Gastroesophageal sphincter (tissue), 4 donors: ENCODE results near the gene SINHCAF. TPM values are rescaled to one million over a fixed set of nuclear protein-coding genes. Genes with fewer than 3 reads are reported as not detected.
"Not testable (repeated sequence)": the region's sequence is repeated elsewhere in the genome, so short reads cannot be mapped to it uniquely, and the experiment has no call there.

Experiments
- ATAC-seq: fragments of 150-250 bp; one replicate; pipeline ENCODE4 v1.9.1; 2016; ENCODE audit warnings: mild to moderate bottlenecking, moderate library complexity
- H3K27ac ChIP-seq, 4 donors: fragments of 200-600 bp; sonication (generic) in 3 of 4; 1 replicate in 3 of 4; 2 replicates in 1 of 4; pipeline ENCODE4 v1.5.1; 2016 to 2019
- H3K27me3 ChIP-seq: fragments of 200-600 bp; sonication (generic); one replicate; pipeline ENCODE4 v1.5.1; 2019
- H3K36me3 ChIP-seq, 2 donors: fragments of 200-600 bp; sonication (generic); one replicate each; pipeline ENCODE4 v1.5.1; 2019; ENCODE audit warnings: control low read depth in 1 of 2
- H3K4me1 ChIP-seq, 3 donors: fragments of 200-600 bp; sonication (generic); 1 replicate in 2 of 3; 2 replicates in 1 of 3; pipeline ENCODE4 v1.5.1; 2016 to 2019; ENCODE audit warnings: control low read depth in 2 of 3
- H3K4me3 ChIP-seq, 2 donors: fragments of 200-600 bp; sonication (generic); one replicate each; pipeline ENCODE4 v1.5.1; 2019; ENCODE audit warnings: mild to moderate bottlenecking in 1 of 2, moderate library complexity in 1 of 2
- H3K9me3 ChIP-seq, 3 donors: fragments of 200-600 bp; sonication (generic); one replicate each; pipeline ENCODE4 v1.5.1; 2017 to 2019; ENCODE audit warnings: control low read depth in 2 of 3
- EP300 ChIP-seq: sonication (generic); formaldehyde crosslinking; IDR thresholded peaks from one replicate; pipeline ENCODE4 v1.6.1; 2017; ENCODE audit warnings: antibody characterized with exemption, mild to moderate bottlenecking
- POLR2A ChIP-seq, 2 donors: fragments of 450-650 bp; IDR thresholded peaks; one replicate each; pipeline ENCODE4 v1.6.1; 2017; ENCODE audit warnings: antibody characterized with exemption in 2 of 2, mild to moderate bottlenecking in 2 of 2, moderate library complexity in 1 of 2
- POLR2AphosphoS5 ChIP-seq: sonication (generic); formaldehyde crosslinking; IDR thresholded peaks from one replicate; pipeline ENCODE4 v1.6.1; 2017; ENCODE audit warnings: antibody characterized with exemption
- WGBS, 2 donors: methylation state at CpG; one replicate each; pipeline ENCODE4 v1.1.5; 2018; ENCODE audit warnings: low coverage in 1 of 2; 5-methylcytosine and 5-hydroxymethylcytosine counted together
- total RNA-seq, 4 donors: library from RNA; depleted of rRNA; stranded (reverse); fragments of >200 nt; gene quantifications; one replicate each; pipeline ENCODE4 v1.1.0, GENCODE V29; 2016
- TF ChIP-seq, protein P1 (sequence below), 4 experiments: fragments of 200-600 bp in 2 of 4; fragments of 450-650 bp in 2 of 4; sonication (generic) in 1 of 4; IDR thresholded peaks; one replicate each; pipeline ENCODE4 v1.5.1; 2017 to 2019; ENCODE audit warnings: antibody characterized with exemption in 4 of 4, mild to moderate bottlenecking in 2 of 4, moderate library complexity in 2 of 4

Gene SINHCAF
- total RNA-seq, 4 donors from 2014 or later = 21.7 to 67.8 (median 25.8) TPM

DNA sequence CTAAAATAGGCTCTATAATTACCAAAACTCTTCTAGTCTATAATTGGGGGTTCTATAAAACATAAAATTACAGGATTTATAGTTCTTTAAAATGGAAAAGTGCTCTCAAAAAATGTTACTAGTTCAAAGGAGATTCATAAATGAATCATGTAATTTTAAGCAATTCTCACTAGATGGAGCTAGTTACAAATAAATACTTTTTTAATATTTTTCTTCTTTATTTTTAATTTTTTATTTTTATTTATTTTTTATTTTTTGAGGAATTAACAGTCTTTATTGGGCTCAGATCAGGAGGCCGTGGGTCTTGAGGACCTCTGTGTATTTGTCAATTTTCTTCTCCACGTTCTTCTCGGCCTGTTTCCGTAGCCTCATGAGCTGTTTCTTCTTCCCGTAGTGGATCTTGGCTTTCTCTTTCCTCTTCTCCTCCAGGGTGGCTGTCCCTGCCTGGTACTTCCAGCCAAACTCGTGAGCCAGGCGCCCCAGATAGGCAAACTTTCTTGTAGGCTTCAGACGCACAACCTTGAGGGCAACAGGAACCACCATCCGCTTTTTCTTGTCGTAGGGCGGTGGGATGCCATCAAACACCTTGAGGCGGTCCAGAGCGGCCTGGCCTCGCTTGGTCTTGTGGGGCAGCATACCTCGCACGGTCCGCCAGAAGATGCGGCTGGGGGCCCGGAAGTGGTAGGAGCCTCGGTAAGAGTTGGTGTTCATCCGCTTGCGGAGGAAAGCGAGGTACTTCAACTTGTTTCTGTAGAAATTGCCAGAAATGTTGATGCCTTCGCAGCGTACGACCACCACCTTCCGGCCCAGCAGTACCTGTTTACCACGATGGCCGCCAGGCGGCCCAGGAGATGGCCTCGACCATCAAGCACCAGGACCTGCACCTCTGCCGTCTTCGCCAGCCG is 74.0 kb downstream of the SINHCAF start:
- TF ChIP-seq, protein P1, sequence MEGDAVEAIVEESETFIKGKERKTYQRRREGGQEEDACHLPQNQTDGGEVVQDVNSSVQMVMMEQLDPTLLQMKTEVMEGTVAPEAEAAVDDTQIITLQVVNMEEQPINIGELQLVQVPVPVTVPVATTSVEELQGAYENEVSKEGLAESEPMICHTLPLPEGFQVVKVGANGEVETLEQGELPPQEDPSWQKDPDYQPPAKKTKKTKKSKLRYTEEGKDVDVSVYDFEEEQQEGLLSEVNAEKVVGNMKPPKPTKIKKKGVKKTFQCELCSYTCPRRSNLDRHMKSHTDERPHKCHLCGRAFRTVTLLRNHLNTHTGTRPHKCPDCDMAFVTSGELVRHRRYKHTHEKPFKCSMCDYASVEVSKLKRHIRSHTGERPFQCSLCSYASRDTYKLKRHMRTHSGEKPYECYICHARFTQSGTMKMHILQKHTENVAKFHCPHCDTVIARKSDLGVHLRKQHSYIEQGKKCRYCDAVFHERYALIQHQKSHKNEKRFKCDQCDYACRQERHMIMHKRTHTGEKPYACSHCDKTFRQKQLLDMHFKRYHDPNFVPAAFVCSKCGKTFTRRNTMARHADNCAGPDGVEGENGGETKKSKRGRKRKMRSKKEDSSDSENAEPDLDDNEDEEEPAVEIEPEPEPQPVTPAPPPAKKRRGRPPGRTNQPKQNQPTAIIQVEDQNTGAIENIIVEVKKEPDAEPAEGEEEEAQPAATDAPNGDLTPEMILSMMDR (IDR thresholded peaks at IDR 0.05) = peak in 1 of 4 experiments; percentile 23
- peak overlapping the region in 1 of 2 donors; percentile 27 for H3K4me3 ChIP-seq

DNA sequence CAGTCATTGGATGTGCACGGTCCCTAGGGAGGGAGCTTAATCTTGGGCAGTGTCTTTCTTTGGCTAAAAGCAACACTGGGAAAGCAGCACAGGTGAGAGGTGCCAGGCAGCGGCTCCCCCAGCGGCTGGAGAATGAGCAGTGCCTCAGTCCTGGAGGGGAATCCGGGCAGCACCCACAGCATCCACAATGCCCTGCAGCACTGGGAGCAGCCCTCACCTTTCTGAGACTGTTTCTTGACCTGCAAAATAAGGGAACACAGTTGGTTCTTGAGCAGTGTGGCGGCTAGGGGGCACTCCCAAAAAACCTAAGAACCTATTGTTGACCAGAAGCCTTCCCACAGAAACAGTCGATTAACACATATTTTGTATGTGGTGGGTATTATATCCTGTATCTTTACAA is 75.8 kb downstream of the SINHCAF start:
- no peak for ATAC-seq

More for the DNA sequence above, 74.0 kb downstream of the SINHCAF start:
- not testable (repeated sequence) for H3K27ac ChIP-seq, ATAC-seq, H3K4me1 ChIP-seq, H3K36me3 ChIP-seq, H3K9me3 ChIP-seq
- 57 to 71% methylated on average over 13 to 25 of the region's 34 CpGs for WGBS, 2 donors
- H3K27me3 ChIP-seq = peaks cover 11% of the 10 kb centered on the region

DNA sequence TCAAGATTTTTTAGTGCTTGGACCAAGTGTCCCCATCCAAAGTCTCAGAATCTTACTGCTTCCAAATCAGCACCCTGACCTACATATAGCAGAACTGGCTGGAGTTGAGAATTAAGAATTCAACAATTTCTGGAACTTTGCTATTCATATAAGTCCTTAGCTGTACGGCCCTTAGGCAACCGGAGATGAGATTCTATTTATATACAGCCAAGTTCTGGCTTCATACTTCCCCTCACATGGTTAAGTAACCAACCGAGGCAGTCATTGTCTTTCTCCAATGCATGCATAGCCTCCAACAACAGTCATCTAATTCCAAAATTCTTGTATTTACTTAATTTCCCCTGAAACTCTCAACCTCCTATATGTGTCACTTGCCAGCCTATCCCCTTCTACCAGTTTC is 76.6 kb downstream of the SINHCAF start:
- ATAC-seq = no peak
- Histone ChIP-seq H3K27ac (no peak overlapping the region), H3K27me3 (peaks cover 11% of the 10 kb centered on the region), H3K4me1 (no peaks in the 10 kb centered on the region), H3K4me3 (no peak overlapping the region), H3K36me3 (no peaks in the 10 kb centered on the region), H3K9me3 (no peaks in the 10 kb centered on the region)
- TF ChIP-seq EP300 = no peak
- TF ChIP-seq, protein P1 (IDR thresholded peaks at IDR 0.05) = no peak
- TF ChIP-seq POLR2AphosphoS5 = no peak
- TF ChIP-seq POLR2A (IDR thresholded peaks at IDR 0.05) = no peak
- WGBS, 2 donors = 46 to 79% methylated on average over 3 of the region's 3 CpGs

More for the DNA sequence above, 75.8 kb downstream of the SINHCAF start:
- H3K27ac ChIP-seq = no peak overlapping the region
- no peaks in the 10 kb centered on the region for H3K36me3 ChIP-seq
- no peaks in the 10 kb centered on the region for H3K4me1 ChIP-seq
- TF ChIP-seq POLR2AphosphoS5 = no peak
- TF ChIP-seq, protein P1 (IDR thresholded peaks at IDR 0.05) = no peak
- TF ChIP-seq POLR2A (IDR thresholded peaks at IDR 0.05) = no peak
- no peak for TF ChIP-seq EP300
- H3K9me3 ChIP-seq = no peaks in the 10 kb centered on the region
- H3K4me3 ChIP-seq = no peak overlapping the region
- H3K27me3 ChIP-seq = peaks cover 11% of the 10 kb centered on the region
- WGBS, 2 donors = 70 to 74% methylated on average over 2 to 3 of the region's 6 CpGs

DNA sequence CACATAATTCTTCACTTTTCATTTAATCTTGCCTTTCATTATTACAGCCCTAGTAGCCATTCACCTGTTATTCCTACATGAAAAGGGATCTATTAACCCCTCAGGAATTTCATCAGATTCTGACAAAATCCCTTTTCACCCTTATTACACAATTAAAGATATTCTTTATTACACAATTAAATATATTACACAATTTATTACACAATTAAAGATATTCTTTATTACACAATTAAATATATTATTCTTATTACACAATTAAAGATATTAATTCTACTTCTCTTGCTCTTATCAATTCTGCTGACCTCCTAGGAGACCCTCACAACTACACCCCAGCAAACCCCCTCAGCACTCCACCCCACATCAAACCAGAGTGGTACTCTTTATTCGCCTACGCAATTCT is 77.1 kb downstream of the SINHCAF start:
- no peaks in the 10 kb centered on the region for H3K9me3 ChIP-seq
- H3K27me3 ChIP-seq = peaks cover 11% of the 10 kb centered on the region
- ATAC-seq = no peak
- H3K4me3 ChIP-seq = no peak overlapping the region
- no peaks in the 10 kb centered on the region for H3K36me3 ChIP-seq
- H3K4me1 ChIP-seq = no peaks in the 10 kb centered on the region
- no peak overlapping the region for H3K27ac ChIP-seq
- 95 to 100% methylated on average over 2 of the region's 2 CpGs for WGBS, 2 donors
- TF ChIP-seq POLR2AphosphoS5 = no peak
- TF ChIP-seq EP300 = no peak
- TF ChIP-seq, protein P1 (IDR thresholded peaks at IDR 0.05) = no peak
- no peak for TF ChIP-seq POLR2A (IDR thresholded peaks at IDR 0.05)

DNA sequence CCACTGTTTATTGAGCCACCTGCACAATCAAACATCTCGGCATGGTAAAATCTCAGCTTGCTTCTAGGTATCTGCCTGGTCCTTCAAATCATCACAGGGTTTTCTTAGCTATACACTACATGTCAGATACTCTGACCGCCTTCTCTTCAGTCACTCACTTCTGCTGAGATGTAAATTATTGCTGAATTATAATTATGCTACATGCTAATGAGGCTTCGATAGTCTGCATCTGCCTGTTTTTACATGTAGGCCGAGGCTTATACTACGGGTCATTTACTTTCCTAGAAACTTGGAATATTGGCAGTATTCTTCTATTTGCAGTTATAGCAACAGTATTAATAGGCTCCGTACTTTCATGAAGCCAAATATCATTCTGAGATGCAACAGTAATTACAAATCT is 77.6 kb downstream of the SINHCAF start:
- H3K4me3 ChIP-seq = no peak overlapping the region
- no peaks in the 10 kb centered on the region for H3K9me3 ChIP-seq
- no peak for ATAC-seq
- WGBS, 2 donors = 91 to 97% methylated on average over 6 of the region's 6 CpGs
- H3K4me1 ChIP-seq = no peaks in the 10 kb centered on the region
- no peak for TF ChIP-seq POLR2AphosphoS5
- no peak for TF ChIP-seq EP300
- TF ChIP-seq, protein P1 (IDR thresholded peaks at IDR 0.05) = no peak
- no peak for TF ChIP-seq POLR2A (IDR thresholded peaks at IDR 0.05)
- H3K27me3 ChIP-seq = peaks cover 11% of the 10 kb centered on the region
- no peak overlapping the region for H3K27ac ChIP-seq
- H3K36me3 ChIP-seq = no peaks in the 10 kb centered on the region
